ENCODE data around the gene ARHGAP19. TPM values are rescaled to one million over a fixed set of nuclear protein-coding genes. Genes with fewer than 3 reads are reported as not detected.

Gene ARHGAP19
- total and polyA plus RNA-seq, 2 donors from 2014 or later: 5.3 to 10.6 TPM

DNA sequence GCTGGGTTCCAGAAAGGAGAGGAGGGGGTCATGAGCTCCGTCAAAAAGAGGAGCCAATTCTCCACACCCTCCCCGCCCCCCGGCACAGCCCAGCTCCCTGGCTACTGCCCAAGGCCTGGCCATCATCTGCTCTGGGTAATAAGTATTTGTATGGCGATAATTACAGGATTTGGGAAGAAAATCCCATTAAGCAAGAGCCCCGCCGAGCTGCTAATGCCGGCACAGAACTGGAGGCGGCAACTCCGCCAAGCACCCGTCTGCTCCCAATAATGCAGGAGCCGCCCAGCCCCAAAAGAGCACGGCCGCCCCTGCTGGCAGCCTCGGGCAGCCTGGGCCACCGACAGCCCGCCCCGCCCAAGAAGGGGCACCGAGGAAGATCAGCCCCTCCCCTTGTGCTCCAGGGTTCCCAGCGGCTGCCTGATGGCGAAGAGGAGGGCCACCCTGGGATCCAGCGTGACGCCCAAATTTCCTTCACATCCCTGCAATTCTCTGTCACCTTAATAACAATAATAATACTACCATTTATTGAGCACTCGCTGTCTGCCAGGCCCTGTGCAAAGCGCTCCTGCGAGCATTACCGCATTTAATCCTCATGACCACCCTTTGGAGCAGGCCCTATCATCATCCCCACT is 112.6 kb downstream of the ARHGAP19 start:
- intact Hi-C loops (cut with DNase I): no loop called here
- H3K9ac ChIP-seq (ENCODE audit: low read length in 3 of 3): no peak overlapping the region
- H3K9me3 ChIP-seq (ENCODE audit: control insufficient read depth in 2 of 3, insufficient read depth in 1 of 3, low read length in 3 of 3): no peaks in the 10 kb centered on the region
- H3K27me3 ChIP-seq (ENCODE audit: control insufficient read depth, insufficient read depth, low read length): peaks cover 2% of the 10 kb centered on the region
- H3K36me3 ChIP-seq (ENCODE audit: control insufficient read depth in 2 of 3, insufficient read depth in 3 of 3, low read length in 3 of 3): no peaks in the 10 kb centered on the region
- no peak overlapping the region for H3K27ac ChIP-seq (ENCODE audit: low read depth in 2 of 2, low read length in 2 of 2)
- no peak overlapping the region for H3K4me3 ChIP-seq (ENCODE audit: low read length in 3 of 3)
- DNase-seq: peak in 3 of 5 donors; percentile 43 to 53 (median 49)
- FAIRE-seq: no peak
- no peaks in the 10 kb centered on the region for H3K4me1 ChIP-seq (ENCODE audit: control insufficient read depth in 2 of 3, insufficient read depth in 2 of 3, low read depth in 1 of 3, low read length in 3 of 3)
- TF ChIP-seq, protein P1, sequence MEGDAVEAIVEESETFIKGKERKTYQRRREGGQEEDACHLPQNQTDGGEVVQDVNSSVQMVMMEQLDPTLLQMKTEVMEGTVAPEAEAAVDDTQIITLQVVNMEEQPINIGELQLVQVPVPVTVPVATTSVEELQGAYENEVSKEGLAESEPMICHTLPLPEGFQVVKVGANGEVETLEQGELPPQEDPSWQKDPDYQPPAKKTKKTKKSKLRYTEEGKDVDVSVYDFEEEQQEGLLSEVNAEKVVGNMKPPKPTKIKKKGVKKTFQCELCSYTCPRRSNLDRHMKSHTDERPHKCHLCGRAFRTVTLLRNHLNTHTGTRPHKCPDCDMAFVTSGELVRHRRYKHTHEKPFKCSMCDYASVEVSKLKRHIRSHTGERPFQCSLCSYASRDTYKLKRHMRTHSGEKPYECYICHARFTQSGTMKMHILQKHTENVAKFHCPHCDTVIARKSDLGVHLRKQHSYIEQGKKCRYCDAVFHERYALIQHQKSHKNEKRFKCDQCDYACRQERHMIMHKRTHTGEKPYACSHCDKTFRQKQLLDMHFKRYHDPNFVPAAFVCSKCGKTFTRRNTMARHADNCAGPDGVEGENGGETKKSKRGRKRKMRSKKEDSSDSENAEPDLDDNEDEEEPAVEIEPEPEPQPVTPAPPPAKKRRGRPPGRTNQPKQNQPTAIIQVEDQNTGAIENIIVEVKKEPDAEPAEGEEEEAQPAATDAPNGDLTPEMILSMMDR (IDR thresholded peaks at IDR 0.05; ENCODE audit: borderline replicate concordance, extremely low read depth, insufficient read depth): no peak

DNA sequence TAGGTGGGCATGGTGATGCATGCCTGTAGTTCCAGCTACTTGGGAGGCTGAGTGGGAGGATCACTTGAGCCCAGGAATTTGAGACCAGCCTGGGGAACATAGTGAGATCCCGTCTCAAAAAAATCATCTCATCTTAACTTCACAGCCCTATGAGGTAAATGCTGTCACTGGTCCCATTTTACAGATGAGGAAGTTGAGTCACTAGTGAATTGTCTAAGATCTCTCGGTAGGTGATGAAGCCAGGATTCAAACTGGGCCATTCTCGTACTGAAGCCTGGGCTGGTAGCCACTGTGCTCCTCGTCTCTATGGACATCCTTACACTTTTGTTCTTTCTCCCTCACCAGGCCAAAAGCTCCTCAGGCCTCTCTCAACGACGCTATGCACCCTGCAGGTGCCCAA is 113.1 kb downstream of the ARHGAP19 start:
- TF ChIP-seq, protein P1 (IDR thresholded peaks at IDR 0.05; ENCODE audit: borderline replicate concordance, extremely low read depth, insufficient read depth): no peak
- intact Hi-C loops (cut with DNase I): no loop called here
- H3K9ac ChIP-seq (ENCODE audit: low read length in 3 of 3): no peak overlapping the region
- FAIRE-seq: no peak
- H3K36me3 ChIP-seq (ENCODE audit: control insufficient read depth in 2 of 3, insufficient read depth in 3 of 3, low read length in 3 of 3): no peaks in the 10 kb centered on the region
- H3K9me3 ChIP-seq (ENCODE audit: control insufficient read depth in 2 of 3, insufficient read depth in 1 of 3, low read length in 3 of 3): no peaks in the 10 kb centered on the region
- no peak overlapping the region for H3K4me3 ChIP-seq (ENCODE audit: low read length in 3 of 3)
- no peak overlapping the region for H3K27ac ChIP-seq (ENCODE audit: low read depth in 2 of 2, low read length in 2 of 2)
- no peaks in the 10 kb centered on the region for H3K4me1 ChIP-seq (ENCODE audit: control insufficient read depth in 2 of 3, insufficient read depth in 2 of 3, low read depth in 1 of 3, low read length in 3 of 3)
- H3K27me3 ChIP-seq (ENCODE audit: control insufficient read depth, insufficient read depth, low read length): no peaks in the 10 kb centered on the region
- peak in 1 of 5 donors; percentile 18 for DNase-seq

DNA sequence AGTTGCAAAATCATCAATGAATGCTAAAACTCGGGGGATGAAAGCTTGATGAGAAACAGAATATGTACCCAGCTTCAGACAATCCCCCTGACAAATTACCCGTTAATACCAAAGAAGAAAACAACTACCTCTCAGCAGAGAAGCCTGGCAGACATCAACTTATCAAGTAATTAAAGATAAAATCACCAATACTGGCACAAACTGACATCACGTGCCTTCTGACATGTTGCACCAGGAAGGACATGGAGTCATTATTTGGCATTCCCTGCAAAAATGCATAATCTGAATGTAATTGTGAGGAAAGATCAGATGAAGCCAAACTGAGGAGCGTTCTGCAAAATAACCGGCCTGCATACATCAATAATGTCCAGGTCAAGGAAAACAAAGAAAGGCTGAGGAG is 114.4 kb downstream of the ARHGAP19 start:
- no peaks in the 10 kb centered on the region for H3K36me3 ChIP-seq (ENCODE audit: control insufficient read depth in 2 of 3, insufficient read depth in 3 of 3, low read length in 3 of 3)
- TF ChIP-seq, protein P1 (IDR thresholded peaks at IDR 0.05; ENCODE audit: borderline replicate concordance, extremely low read depth, insufficient read depth): no peak
- H3K9me3 ChIP-seq (ENCODE audit: control insufficient read depth in 2 of 3, insufficient read depth in 1 of 3, low read length in 3 of 3): no peaks in the 10 kb centered on the region
- intact Hi-C loops (cut with DNase I): no loop called here
- DNase-seq (no peak), FAIRE-seq (no peak)
- no peaks in the 10 kb centered on the region for H3K27me3 ChIP-seq (ENCODE audit: control insufficient read depth, insufficient read depth, low read length)
- no peak overlapping the region for H3K9ac ChIP-seq (ENCODE audit: low read length in 3 of 3)
- no peak overlapping the region for H3K4me3 ChIP-seq (ENCODE audit: low read length in 3 of 3)
- H3K27ac ChIP-seq (ENCODE audit: low read depth in 2 of 2, low read length in 2 of 2): no peak overlapping the region
- no peaks in the 10 kb centered on the region for H3K4me1 ChIP-seq (ENCODE audit: control insufficient read depth in 2 of 3, insufficient read depth in 2 of 3, low read depth in 1 of 3, low read length in 3 of 3)

DNA sequence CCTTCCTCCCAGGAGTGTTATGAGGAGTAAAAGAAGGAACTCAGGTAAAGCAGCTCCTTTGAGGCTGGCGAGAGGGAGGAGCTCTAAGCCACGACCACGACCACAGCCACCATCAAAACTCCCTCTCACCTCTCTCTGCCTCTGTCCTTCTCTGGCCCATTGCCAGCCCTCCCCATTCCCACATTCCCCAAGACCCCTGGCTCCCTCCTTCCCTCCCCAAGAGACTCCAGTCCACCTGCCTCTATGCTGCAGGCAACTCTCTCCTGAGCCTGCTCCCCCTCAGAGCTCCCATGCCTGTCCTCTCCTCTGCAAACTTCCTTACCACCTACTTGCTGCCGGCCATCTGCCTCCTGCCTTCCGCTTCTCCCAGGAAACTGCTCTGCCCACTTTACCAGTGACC is 116.2 kb downstream of the ARHGAP19 start:
- intact Hi-C loops (cut with DNase I): no loop called here
- TF ChIP-seq, protein P1 (IDR thresholded peaks at IDR 0.05; ENCODE audit: borderline replicate concordance, extremely low read depth, insufficient read depth): no peak
- no peak overlapping the region for H3K9ac ChIP-seq (ENCODE audit: low read length in 3 of 3)
- no peak overlapping the region for H3K27ac ChIP-seq (ENCODE audit: low read depth in 2 of 2, low read length in 2 of 2)
- no peaks in the 10 kb centered on the region for H3K9me3 ChIP-seq (ENCODE audit: control insufficient read depth in 2 of 3, insufficient read depth in 1 of 3, low read length in 3 of 3)
- FAIRE-seq (no peak), DNase-seq (peak in 1 of 5 donors; percentile 55)
- H3K36me3 ChIP-seq (ENCODE audit: control insufficient read depth in 2 of 3, insufficient read depth in 3 of 3, low read length in 3 of 3): no peaks in the 10 kb centered on the region
- no peaks in the 10 kb centered on the region for H3K27me3 ChIP-seq (ENCODE audit: control insufficient read depth, insufficient read depth, low read length)
- H3K4me3 ChIP-seq (ENCODE audit: low read length in 3 of 3): no peak overlapping the region
- H3K4me1 ChIP-seq (ENCODE audit: control insufficient read depth in 2 of 3, insufficient read depth in 2 of 3, low read depth in 1 of 3, low read length in 3 of 3): no peaks in the 10 kb centered on the region
